ENCODE results near the gene HOXA13.

Gene HOXA13

DNA sequence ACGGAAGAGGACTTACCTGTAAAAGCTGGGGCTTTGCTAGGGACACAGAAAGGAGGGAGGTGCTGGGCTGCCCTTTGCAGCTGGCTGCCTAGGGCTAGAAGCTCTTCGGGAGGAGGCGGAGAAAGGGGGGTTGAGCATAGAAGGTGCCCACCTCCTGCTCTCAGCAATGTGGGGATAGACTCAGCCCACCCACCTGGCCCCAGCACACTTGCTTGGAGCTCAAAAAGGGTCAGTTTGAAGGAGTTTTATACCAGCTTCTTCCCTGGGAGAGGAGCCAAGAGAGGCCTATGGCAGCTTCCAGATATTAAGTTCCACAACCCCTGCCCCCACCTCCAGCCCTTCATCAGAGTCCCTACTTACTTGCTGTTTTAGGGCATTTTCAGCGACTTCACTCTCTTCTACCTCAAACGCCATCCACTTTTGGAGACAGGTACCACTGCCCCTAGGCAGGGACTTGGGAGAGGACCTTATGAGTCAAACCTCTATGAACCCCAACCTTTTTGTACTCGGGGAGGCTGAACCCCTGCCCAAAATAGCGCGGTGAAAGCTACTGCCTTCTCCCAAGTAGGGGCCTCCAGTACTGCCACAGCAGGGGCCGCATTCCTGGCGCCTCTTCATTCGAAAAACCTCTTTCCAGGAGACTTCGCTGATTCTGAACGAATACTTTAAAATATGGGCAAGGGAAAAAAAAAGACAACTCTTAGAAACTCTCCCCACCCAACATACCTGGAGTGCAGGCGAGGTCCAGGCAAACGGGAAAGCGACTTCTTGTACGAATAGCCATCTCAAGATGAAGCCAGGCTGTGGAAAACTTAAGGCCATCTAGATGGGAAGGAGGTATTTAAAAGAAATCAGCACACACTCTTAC lies 41.5 kb upstream of the HOXA13 start:
- Mint-ChIP-seq H3K4me1 (ENCODE audit: low read depth) (peaks cover 27% of the 10 kb centered on the region), H3K9me3 (no peaks in the 10 kb centered on the region), H3K36me3 (ENCODE audit: low read depth) (no peaks in the 10 kb centered on the region), H3K4me3 (no peak overlapping the region), H3K27me3 (peaks cover 91% of the 10 kb centered on the region), H3K27ac (no peak overlapping the region)

- Mint-ChIP-seq H3K4me1 (ENCODE audit: low read depth) (peaks cover 32% of the 10 kb centered on the region), H3K36me3 (ENCODE audit: low read depth) (no peaks in the 10 kb centered on the region), H3K27me3 (peaks cover 88% of the 10 kb centered on the region), H3K4me3 (no peak overlapping the region), H3K27ac (no peak overlapping the region), H3K9me3 (no peaks in the 10 kb centered on the region)
Observed at GRCh38 chr7:27240015-27240731, 40.3 kb upstream of the HOXA13 start.

- Mint-ChIP-seq H3K36me3 (ENCODE audit: low read depth) (no peaks in the 10 kb centered on the region), H3K4me1 (ENCODE audit: low read depth) (peaks cover 28% of the 10 kb centered on the region), H3K27me3 (peaks cover 85% of the 10 kb centered on the region), H3K9me3 (no peaks in the 10 kb centered on the region), H3K4me3 (no peak overlapping the region), H3K27ac (no peak overlapping the region)
Observed at GRCh38 chr7:27239387-27240014, 39.6 kb upstream of the HOXA13 start.

- Mint-ChIP-seq H3K4me1 (ENCODE audit: low read depth) (peaks cover 25% of the 10 kb centered on the region), H3K9me3 (no peaks in the 10 kb centered on the region), H3K27me3 (peaks cover 85% of the 10 kb centered on the region), H3K27ac (no peak overlapping the region), H3K4me3 (no peak overlapping the region), H3K36me3 (ENCODE audit: low read depth) (no peaks in the 10 kb centered on the region)
Observed at GRCh38 chr7:27238979-27239386, 39.1 kb upstream of the HOXA13 start.

GRCh38 chr7:27237735-27238334 lies 37.9 kb upstream of the HOXA13 start:
- no peaks in the 10 kb centered on the region for H3K36me3 Mint-ChIP-seq (ENCODE audit: low read depth)
- peaks cover 21% of the 10 kb centered on the region for H3K4me1 Mint-ChIP-seq (ENCODE audit: low read depth)
- H3K27me3 Mint-ChIP-seq, result peaks cover 86% of the 10 kb centered on the region
- H3K27ac Mint-ChIP-seq, result no peak overlapping the region
- H3K4me3 Mint-ChIP-seq, result no peak overlapping the region
- no peaks in the 10 kb centered on the region for H3K9me3 Mint-ChIP-seq

DNA sequence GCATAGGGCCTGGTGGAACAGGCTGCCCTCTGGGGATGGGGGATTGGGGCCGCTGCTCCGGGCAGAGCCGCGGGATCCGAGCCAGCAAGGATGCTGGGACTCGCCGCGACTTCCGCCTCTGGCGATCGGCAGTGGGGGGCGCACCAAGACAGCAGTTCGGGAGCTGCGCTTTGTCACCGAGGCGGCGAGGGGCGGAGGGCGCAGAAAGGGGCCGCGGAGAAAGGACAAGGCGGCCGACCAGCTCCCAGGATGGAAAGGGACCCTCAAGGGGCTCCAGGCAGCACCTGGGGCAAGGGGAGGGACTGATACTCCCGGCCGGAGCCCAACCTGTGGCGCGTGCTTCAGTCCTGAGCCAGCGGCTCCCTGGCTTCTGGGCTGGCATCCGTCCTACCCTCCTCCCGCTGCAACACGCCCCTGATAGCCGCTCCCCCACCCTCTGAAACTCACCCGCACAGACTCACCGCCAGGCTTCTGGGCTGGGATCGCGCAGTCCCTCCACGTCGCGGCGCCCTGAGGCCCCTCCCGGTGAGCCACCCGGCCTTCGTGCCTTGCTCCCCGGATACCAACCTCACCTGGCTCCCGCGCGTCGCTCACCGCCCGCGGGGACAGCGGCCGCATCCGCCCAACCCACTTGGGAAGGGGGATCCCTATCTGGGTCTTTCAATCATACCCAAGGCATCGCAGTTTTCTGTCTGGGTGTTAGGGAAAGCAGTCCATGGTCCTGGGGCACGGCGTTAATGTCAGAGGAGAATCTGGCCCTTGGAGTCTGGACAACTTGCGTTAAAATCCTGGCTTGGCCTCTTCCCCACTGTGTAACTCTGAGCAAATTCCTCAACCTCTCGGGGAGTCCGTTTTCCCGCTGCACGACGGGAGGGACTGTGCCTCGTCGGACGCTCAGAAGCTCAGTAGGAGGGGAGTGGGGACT lies 35.8 kb upstream of the HOXA13 start:
- H3K4me1 Mint-ChIP-seq (ENCODE audit: low read depth), result peaks cover 12% of the 10 kb centered on the region
- H3K27ac Mint-ChIP-seq, result no peak overlapping the region
- H3K9me3 Mint-ChIP-seq, result no peaks in the 10 kb centered on the region
- peak overlapping the region; percentile 17 for H3K4me3 Mint-ChIP-seq
- no peaks in the 10 kb centered on the region for H3K36me3 Mint-ChIP-seq (ENCODE audit: low read depth)
- H3K27me3 Mint-ChIP-seq, result peaks cover 70% of the 10 kb centered on the region

- no peak overlapping the region for H3K27ac Mint-ChIP-seq
- no peak overlapping the region for H3K4me3 Mint-ChIP-seq
- no peaks in the 10 kb centered on the region for H3K36me3 Mint-ChIP-seq (ENCODE audit: low read depth)
- no peaks in the 10 kb centered on the region for H3K9me3 Mint-ChIP-seq
- H3K27me3 Mint-ChIP-seq, result peaks cover 57% of the 10 kb centered on the region
- H3K4me1 Mint-ChIP-seq (ENCODE audit: low read depth), result no peaks in the 10 kb centered on the region
Observed at GRCh38 chr7:27229448-27229847, 29.6 kb upstream of the HOXA13 start.

- Mint-ChIP-seq H3K9me3 (no peaks in the 10 kb centered on the region), H3K4me3 (no peak overlapping the region), H3K27ac (no peak overlapping the region), H3K4me1 (ENCODE audit: low read depth) (peaks cover 5% of the 10 kb centered on the region), H3K27me3 (peaks cover 73% of the 10 kb centered on the region), H3K36me3 (ENCODE audit: low read depth) (no peaks in the 10 kb centered on the region)
Observed at GRCh38 chr7:27224983-27225934, 25.4 kb upstream of the HOXA13 start.

DNA sequence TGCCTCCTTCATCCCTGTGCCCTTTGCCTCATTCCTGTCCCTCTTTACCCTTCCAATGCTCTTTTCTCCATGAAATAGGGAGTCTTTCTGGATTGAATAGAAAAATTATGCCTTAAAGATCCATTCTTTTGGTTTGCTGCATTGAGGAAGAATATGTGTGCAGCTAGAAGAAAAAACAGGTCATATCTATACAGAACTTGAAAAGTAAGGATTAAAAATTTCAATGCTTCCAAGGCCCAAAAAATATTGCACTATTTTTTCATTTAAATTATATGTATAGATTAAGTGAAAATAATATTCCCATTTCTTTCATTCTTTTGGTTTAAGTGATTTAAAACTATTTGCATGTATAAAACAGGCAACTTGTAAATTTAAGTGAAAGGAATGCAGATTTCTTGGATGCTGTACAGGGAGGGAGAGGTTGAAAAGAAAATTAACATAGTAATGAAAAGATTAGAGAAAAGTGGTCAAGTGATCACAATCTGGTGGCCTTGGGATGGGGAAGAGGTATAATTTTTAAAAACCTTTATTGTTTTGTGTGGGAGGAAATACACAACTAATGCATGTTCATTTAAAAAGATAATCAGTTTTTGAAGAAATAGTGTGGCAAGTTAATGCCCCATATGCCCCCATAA lies 24.2 kb upstream of the HOXA13 start:
- H3K9me3 Mint-ChIP-seq, result no peaks in the 10 kb centered on the region
- H3K27me3 Mint-ChIP-seq, result peaks cover 72% of the 10 kb centered on the region
- H3K27ac Mint-ChIP-seq, result no peak overlapping the region
- H3K4me3 Mint-ChIP-seq, result no peak overlapping the region
- H3K36me3 Mint-ChIP-seq (ENCODE audit: low read depth), result no peaks in the 10 kb centered on the region
- peaks cover 5% of the 10 kb centered on the region for H3K4me1 Mint-ChIP-seq (ENCODE audit: low read depth)

GRCh38 chr7:27221201-27221797 lies 21.4 kb upstream of the HOXA13 start:
- Mint-ChIP-seq H3K27me3 (peaks cover 81% of the 10 kb centered on the region), H3K9me3 (no peaks in the 10 kb centered on the region), H3K36me3 (ENCODE audit: low read depth) (no peaks in the 10 kb centered on the region), H3K4me1 (ENCODE audit: low read depth) (peaks cover 5% of the 10 kb centered on the region), H3K27ac (peak overlapping the region; percentile 13), H3K4me3 (no peak overlapping the region)

DNA sequence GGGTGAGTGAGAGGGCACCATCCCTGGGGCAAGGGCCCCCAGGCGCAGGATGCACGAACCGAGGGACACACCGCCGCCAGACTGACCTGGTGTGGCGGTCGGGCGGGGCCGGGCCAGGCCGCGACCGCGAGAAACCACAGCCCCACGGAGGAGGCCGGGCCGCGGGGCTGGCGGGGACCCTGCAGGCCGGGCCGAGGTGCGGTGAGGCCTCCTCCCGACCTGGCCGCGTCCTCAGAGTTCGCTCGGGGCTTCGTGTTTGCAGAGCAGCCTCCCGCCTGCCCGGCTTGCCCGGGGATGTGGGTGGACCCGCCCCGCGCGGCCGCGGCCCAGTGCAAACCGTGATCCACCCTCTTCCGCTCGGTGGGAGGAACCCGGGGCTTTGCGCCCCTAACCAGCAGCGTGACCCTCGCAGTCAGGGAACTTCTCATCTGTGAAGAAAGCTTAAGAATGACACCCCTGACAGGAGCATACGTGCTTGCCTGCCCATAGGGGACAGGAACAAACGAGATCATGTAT lies 20.6 kb upstream of the HOXA13 start:
- Mint-ChIP-seq H3K27me3 (peaks cover 84% of the 10 kb centered on the region), H3K4me1 (ENCODE audit: low read depth) (peaks cover 5% of the 10 kb centered on the region), H3K4me3 (no peak overlapping the region)

DNA sequence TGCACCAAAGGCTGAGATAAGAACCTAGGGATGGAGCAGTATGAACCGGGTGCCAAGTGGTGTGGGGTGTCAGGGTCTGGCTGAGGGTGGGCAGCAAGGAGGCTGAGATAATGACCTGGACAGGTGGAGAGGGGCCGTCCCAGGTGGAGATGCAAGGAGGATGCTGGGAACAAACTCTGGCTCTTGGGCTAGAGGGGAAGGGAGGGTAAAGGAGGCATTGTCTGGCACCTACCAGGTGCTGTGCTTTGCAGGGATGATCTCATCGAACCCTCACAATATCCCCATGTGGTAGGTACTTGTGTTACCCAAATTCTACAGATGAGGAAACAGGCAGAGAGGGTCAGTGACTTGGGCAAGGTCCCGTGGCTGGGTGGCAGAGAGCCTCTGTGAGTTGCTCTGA lies 19.9 kb upstream of the HOXA13 start:
- H3K4me3 Mint-ChIP-seq, result no peak overlapping the region
- no peak overlapping the region for H3K27ac Mint-ChIP-seq
- no peaks in the 10 kb centered on the region for H3K9me3 Mint-ChIP-seq
- H3K27me3 Mint-ChIP-seq, result peaks cover 86% of the 10 kb centered on the region
- no peaks in the 10 kb centered on the region for H3K36me3 Mint-ChIP-seq (ENCODE audit: low read depth)
- peaks cover 5% of the 10 kb centered on the region for H3K4me1 Mint-ChIP-seq (ENCODE audit: low read depth)

More for the DNA sequence above, 20.6 kb upstream of the HOXA13 start:
- no peak overlapping the region for H3K27ac Mint-ChIP-seq
- no peaks in the 10 kb centered on the region for H3K9me3 Mint-ChIP-seq
- H3K36me3 Mint-ChIP-seq (ENCODE audit: low read depth), result no peaks in the 10 kb centered on the region

All from stimulated activated naive CD8-positive, alpha-beta T cell treated with anti-CD3 and anti-CD28 coated beads, Interleukin-15, Interleukin-2, amounts not matched to agents 100 ng/mL and 50 ng/mL, for 24 hours (primary cell).